ENCODE data around the gene EBF3.

GRCh38 chr10:129940617-129941198 lies 23.4 kb downstream of the EBF3 start:
- TF ChIP-seq, protein P1, sequence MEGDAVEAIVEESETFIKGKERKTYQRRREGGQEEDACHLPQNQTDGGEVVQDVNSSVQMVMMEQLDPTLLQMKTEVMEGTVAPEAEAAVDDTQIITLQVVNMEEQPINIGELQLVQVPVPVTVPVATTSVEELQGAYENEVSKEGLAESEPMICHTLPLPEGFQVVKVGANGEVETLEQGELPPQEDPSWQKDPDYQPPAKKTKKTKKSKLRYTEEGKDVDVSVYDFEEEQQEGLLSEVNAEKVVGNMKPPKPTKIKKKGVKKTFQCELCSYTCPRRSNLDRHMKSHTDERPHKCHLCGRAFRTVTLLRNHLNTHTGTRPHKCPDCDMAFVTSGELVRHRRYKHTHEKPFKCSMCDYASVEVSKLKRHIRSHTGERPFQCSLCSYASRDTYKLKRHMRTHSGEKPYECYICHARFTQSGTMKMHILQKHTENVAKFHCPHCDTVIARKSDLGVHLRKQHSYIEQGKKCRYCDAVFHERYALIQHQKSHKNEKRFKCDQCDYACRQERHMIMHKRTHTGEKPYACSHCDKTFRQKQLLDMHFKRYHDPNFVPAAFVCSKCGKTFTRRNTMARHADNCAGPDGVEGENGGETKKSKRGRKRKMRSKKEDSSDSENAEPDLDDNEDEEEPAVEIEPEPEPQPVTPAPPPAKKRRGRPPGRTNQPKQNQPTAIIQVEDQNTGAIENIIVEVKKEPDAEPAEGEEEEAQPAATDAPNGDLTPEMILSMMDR (IDR thresholded peaks at IDR 0.05 in 8 of 11, conservative IDR thresholded peaks at IDR 0.05 in 3 of 11) = no peak
- no peak for TF ChIP-seq POLR2AphosphoS5 (IDR thresholded peaks at IDR 0.05)
- TF ChIP-seq POLR2A (IDR thresholded peaks at IDR 0.05) = no peak
